Measurements from ENCODE around the gene FANCC.

FANCC gene

GRCh38 chr9:95100071-95100627 is 217.4 kb downstream of the FANCC start:
- no peak for DNase-seq (ENCODE audit: low read depth)

GRCh38 chr9:95099321-95100070 is 218.0 kb downstream of the FANCC start:
- DNase-seq (ENCODE audit: low read depth) = no peak

GRCh38 chr9:95098391-95098921 is 219.1 kb downstream of the FANCC start:
- no peak for DNase-seq (ENCODE audit: low read depth)

GRCh38 chr9:95097279-95097678 is 220.2 kb downstream of the FANCC start:
- DNase-seq (ENCODE audit: low read depth) = no peak

- DNase-seq (ENCODE audit: low read depth) = no peak
These were observed 220.7 kb downstream of the FANCC start for GRCh38 chr9:95096807-95097206.

GRCh38 chr9:95096381-95096780 is 221.1 kb downstream of the FANCC start:
- DNase-seq (ENCODE audit: low read depth) = no peak

GRCh38 chr9:95095641-95096355 is 221.7 kb downstream of the FANCC start:
- DNase-seq (ENCODE audit: low read depth) = no peak

GRCh38 chr9:95094002-95094401 is 223.5 kb downstream of the FANCC start:
- no peak for DNase-seq (ENCODE audit: low read depth)

- no peak for DNase-seq (ENCODE audit: low read depth)
These were observed 223.9 kb downstream of the FANCC start for GRCh38 chr9:95093586-95093985.

GRCh38 chr9:95092262-95093072 is 225.0 kb downstream of the FANCC start:
- DNase-seq (ENCODE audit: low read depth) = no peak

- DNase-seq (ENCODE audit: low read depth) = no peak
These were observed 225.8 kb downstream of the FANCC start for GRCh38 chr9:95091601-95092261.

GRCh38 chr9:95090871-95091577 is 226.5 kb downstream of the FANCC start:
- DNase-seq (ENCODE audit: low read depth) = no peak

- DNase-seq (ENCODE audit: low read depth) = no peak
These were observed 227.3 kb downstream of the FANCC start for GRCh38 chr9:95090023-95090791.

GRCh38 chr9:95089257-95090022 is 228.1 kb downstream of the FANCC start:
- DNase-seq (ENCODE audit: low read depth) = no peak

- DNase-seq (ENCODE audit: low read depth) = no peak
These were observed 228.9 kb downstream of the FANCC start for GRCh38 chr9:95088421-95089161.

- DNase-seq (ENCODE audit: low read depth) = no peak
These were observed 229.8 kb downstream of the FANCC start for GRCh38 chr9:95087659-95088242.

GRCh38 chr9:95086564-95086955 is 230.9 kb downstream of the FANCC start:
- no peak for DNase-seq (ENCODE audit: low read depth)

GRCh38 chr9:95085861-95086563 is 231.5 kb downstream of the FANCC start:
- no peak for DNase-seq (ENCODE audit: low read depth)

All from activated T-cell treated with anti-CD3 and anti-CD28 coated beads for 1 hour (primary cell).